IPS-20b (cell line): ENCODE results near the gene CAPN10.
A peak's percentile ranks its signal among the peaks of the same experiment; 100 is the strongest.
"Not testable (repeated sequence)": the region's sequence is repeated elsewhere in the genome, so short reads cannot be mapped to it uniquely, and the experiment has no call there.

Experiments used
- H3K27ac ChIP-seq: one replicate; pipeline ENCODE4 v1.5.1; 2013; ENCODE audit warnings: low read length
- H3K27me3 ChIP-seq: 2 replicates; pipeline ENCODE4 v1.6.1; 2013; ENCODE audit warnings: mild to moderate bottlenecking, low read length, inconsistent platforms; ENCODE audit not compliant: insufficient read depth
- H3K36me3 ChIP-seq: 2 replicates; pipeline ENCODE4 v1.6.1; 2013; ENCODE audit warnings: low read depth, mild to moderate bottlenecking, inconsistent platforms, low read length, moderate library complexity; ENCODE audit not compliant: insufficient read depth
- H3K4me1 ChIP-seq: 2 replicates; pipeline ENCODE4 v1.6.1; 2013; ENCODE audit warnings: mild to moderate bottlenecking, control low read depth, inconsistent platforms, low read length, moderate library complexity; ENCODE audit not compliant: insufficient read depth
- H3K4me3 ChIP-seq: 2 replicates; pipeline ENCODE4 v1.5.1; 2013; ENCODE audit warnings: mild to moderate bottlenecking, low read length, inconsistent platforms
- H3K9ac ChIP-seq: 2 replicates; pipeline ENCODE4 v1.6.1; 2013; ENCODE audit warnings: low read depth, mild to moderate bottlenecking, inconsistent platforms, low read length, moderate library complexity
- H3K9me3 ChIP-seq: 2 replicates; pipeline ENCODE4 v1.6.1; 2013; ENCODE audit warnings: mild to moderate bottlenecking, low read depth, low read length, inconsistent platforms; ENCODE audit not compliant: insufficient read depth

Gene CAPN10

GRCh38 chr2:240586198-240586918 is at the start of gene CAPN10:
TSS of gene CAPN10 (plus strand) at chr2:240586734. CDS start at chr2:240586912, 178 bp downstream.
- no peaks in the 10 kb centered on the region for H3K9me3 ChIP-seq
- peak within 1 kb of the TSS; percentile 92 for H3K9ac ChIP-seq
- H3K36me3 ChIP-seq = peaks cover 7% of the 10 kb centered on the region; the same call in 1 of the 2 replicates
- peak within 1 kb of the TSS; percentile 97 for H3K4me3 ChIP-seq
- H3K27me3 ChIP-seq = no peaks in the 10 kb centered on the region
- peak within 1 kb of the TSS; percentile 12 for H3K27ac ChIP-seq
- H3K4me1 ChIP-seq = peaks cover 15% of the 10 kb centered on the region

- Histone ChIP-seq H3K9me3 (peaks cover 6% of the 10 kb centered on the region; the same call in 1 of the 2 replicates), H3K9ac (no peak overlapping the region), H3K27ac (no peak overlapping the region), H3K4me3 (no peak overlapping the region), H3K4me1 (no peaks in the 10 kb centered on the region), H3K27me3 (no peaks in the 10 kb centered on the region), H3K36me3 (peaks cover 5% of the 10 kb centered on the region; the same call in 1 of the 2 replicates)
These were observed 48.3 kb upstream of the CAPN10 start for GRCh38 chr2:240538031-240538780.

- not testable (repeated sequence) for H3K27ac ChIP-seq, H3K36me3 ChIP-seq, H3K9ac ChIP-seq, H3K9me3 ChIP-seq, H3K4me1 ChIP-seq, H3K27me3 ChIP-seq, H3K4me3 ChIP-seq
These were observed 47.4 kb upstream of the CAPN10 start for GRCh38 chr2:240539101-240539500.

GRCh38 chr2:240539906-240540305 is 46.6 kb upstream of the CAPN10 start:
- no peak overlapping the region for H3K9ac ChIP-seq
- H3K9me3 ChIP-seq = peaks cover 11% of the 10 kb centered on the region; the same call in 1 of the 2 replicates
- no peaks in the 10 kb centered on the region for H3K4me1 ChIP-seq
- peaks cover 5% of the 10 kb centered on the region; the same call in 1 of the 2 replicates for H3K36me3 ChIP-seq
- H3K4me3 ChIP-seq = no peak overlapping the region
- no peak overlapping the region for H3K27ac ChIP-seq
- H3K27me3 ChIP-seq = no peaks in the 10 kb centered on the region

GRCh38 chr2:240551288-240551687 is 35.2 kb upstream of the CAPN10 start:
- Histone ChIP-seq H3K27me3 (peaks cover 2% of the 10 kb centered on the region; the same call in 1 of the 2 replicates), H3K4me1 (no peaks in the 10 kb centered on the region), H3K9ac (no peak overlapping the region), H3K27ac (no peak overlapping the region), H3K36me3 (peaks cover 19% of the 10 kb centered on the region; the same call in 1 of the 2 replicates), H3K4me3 (no peak overlapping the region), H3K9me3 (peaks cover 14% of the 10 kb centered on the region; the same call in 1 of the 2 replicates)

GRCh38 chr2:240551811-240552210 is 34.7 kb upstream of the CAPN10 start:
- no peak overlapping the region for H3K9ac ChIP-seq
- H3K4me1 ChIP-seq = no peaks in the 10 kb centered on the region
- H3K4me3 ChIP-seq = no peak overlapping the region
- no peak overlapping the region for H3K27ac ChIP-seq
- peaks cover 7% of the 10 kb centered on the region; the same call in 1 of the 2 replicates for H3K27me3 ChIP-seq
- peaks cover 14% of the 10 kb centered on the region; the same call in 1 of the 2 replicates for H3K9me3 ChIP-seq
- peaks cover 19% of the 10 kb centered on the region; the same call in 1 of the 2 replicates for H3K36me3 ChIP-seq

- H3K9me3 ChIP-seq = peaks cover 14% of the 10 kb centered on the region; the same call in 1 of the 2 replicates
- H3K27ac ChIP-seq = no peak overlapping the region
- H3K4me3 ChIP-seq = no peak overlapping the region
- no peak overlapping the region for H3K9ac ChIP-seq
- peaks cover 26% of the 10 kb centered on the region for H3K27me3 ChIP-seq
- no peaks in the 10 kb centered on the region; the same call in 1 of the 2 replicates for H3K4me1 ChIP-seq
- peaks cover 19% of the 10 kb centered on the region; the same call in 1 of the 2 replicates for H3K36me3 ChIP-seq
These were observed 32.5 kb upstream of the CAPN10 start for GRCh38 chr2:240553956-240554480.

- no peak overlapping the region for H3K27ac ChIP-seq
- H3K36me3 ChIP-seq = peaks cover 19% of the 10 kb centered on the region; the same call in 1 of the 2 replicates
- H3K4me3 ChIP-seq = no peak overlapping the region
- H3K4me1 ChIP-seq = peaks cover 5% of the 10 kb centered on the region; the same call in 1 of the 2 replicates
- no peak overlapping the region for H3K9ac ChIP-seq
- H3K9me3 ChIP-seq = peaks cover 14% of the 10 kb centered on the region; the same call in 1 of the 2 replicates
- H3K27me3 ChIP-seq = peaks cover 35% of the 10 kb centered on the region
These were observed 31.6 kb upstream of the CAPN10 start for GRCh38 chr2:240554767-240555493.

- Histone ChIP-seq H3K4me3 (no peak overlapping the region), H3K27ac (no peak overlapping the region), H3K36me3 (peaks cover 19% of the 10 kb centered on the region; the same call in 1 of the 2 replicates), H3K9ac (no peak overlapping the region), H3K27me3 (peaks cover 36% of the 10 kb centered on the region), H3K4me1 (peaks cover 5% of the 10 kb centered on the region; the same call in 1 of the 2 replicates), H3K9me3 (peaks cover 13% of the 10 kb centered on the region; the same call in 1 of the 2 replicates)
These were observed 30.8 kb upstream of the CAPN10 start for GRCh38 chr2:240555541-240556250.

- Histone ChIP-seq H3K9ac (no peak overlapping the region), H3K4me3 (0 out of 2 replicates have a peak overlapping the region, but pooled peaks have one; percentile 59), H3K9me3 (peaks cover 4% of the 10 kb centered on the region; the same call in 1 of the 2 replicates), H3K27ac (no peak overlapping the region), H3K27me3 (peaks cover 36% of the 10 kb centered on the region), H3K36me3 (peaks cover 13% of the 10 kb centered on the region; the same call in 1 of the 2 replicates), H3K4me1 (peaks cover 7% of the 10 kb centered on the region; the same call in 1 of the 2 replicates)
These were observed 29.9 kb upstream of the CAPN10 start for GRCh38 chr2:240556553-240557100.
